ENCODE results near the gene KRTAP6-2.

DNA sequence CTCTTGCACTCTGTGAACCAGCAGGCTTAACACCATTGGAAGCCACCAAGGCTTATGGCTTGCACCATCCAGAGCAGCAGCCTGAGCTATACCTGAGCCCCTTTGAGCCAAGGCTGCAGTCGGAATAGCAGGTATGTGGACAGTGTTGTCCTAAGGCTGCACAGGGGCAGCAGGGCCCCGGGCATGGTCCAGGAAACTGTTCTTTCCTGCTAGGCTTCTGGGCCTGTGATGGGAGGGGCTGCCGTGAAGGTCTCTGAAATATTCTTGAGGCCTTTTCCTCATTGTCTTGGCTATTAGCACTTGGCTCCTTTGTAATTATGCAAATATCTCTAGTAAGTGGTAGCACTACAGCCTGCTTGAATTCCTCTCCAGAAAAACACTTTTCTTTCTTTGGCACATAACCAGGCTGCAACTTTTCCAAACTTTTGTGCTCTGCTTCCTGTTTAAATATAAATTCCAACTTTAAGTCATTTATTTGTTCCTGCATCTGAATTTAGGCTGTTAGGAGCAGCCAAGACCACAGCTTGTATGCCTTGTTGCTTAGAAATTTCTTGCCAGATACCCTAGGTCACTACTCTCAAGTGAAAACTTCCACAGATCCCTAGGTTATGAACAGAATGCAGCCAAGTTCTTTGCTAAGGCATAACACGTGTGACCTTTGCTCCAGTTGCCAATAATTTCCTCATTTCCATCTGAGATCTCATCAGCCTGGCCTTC lies 26.9 kb upstream of the KRTAP6-2 start:
- no peak for TF ChIP-seq POLR2A (IDR thresholded peaks at IDR 0.05)
- TF ChIP-seq, protein P1, sequence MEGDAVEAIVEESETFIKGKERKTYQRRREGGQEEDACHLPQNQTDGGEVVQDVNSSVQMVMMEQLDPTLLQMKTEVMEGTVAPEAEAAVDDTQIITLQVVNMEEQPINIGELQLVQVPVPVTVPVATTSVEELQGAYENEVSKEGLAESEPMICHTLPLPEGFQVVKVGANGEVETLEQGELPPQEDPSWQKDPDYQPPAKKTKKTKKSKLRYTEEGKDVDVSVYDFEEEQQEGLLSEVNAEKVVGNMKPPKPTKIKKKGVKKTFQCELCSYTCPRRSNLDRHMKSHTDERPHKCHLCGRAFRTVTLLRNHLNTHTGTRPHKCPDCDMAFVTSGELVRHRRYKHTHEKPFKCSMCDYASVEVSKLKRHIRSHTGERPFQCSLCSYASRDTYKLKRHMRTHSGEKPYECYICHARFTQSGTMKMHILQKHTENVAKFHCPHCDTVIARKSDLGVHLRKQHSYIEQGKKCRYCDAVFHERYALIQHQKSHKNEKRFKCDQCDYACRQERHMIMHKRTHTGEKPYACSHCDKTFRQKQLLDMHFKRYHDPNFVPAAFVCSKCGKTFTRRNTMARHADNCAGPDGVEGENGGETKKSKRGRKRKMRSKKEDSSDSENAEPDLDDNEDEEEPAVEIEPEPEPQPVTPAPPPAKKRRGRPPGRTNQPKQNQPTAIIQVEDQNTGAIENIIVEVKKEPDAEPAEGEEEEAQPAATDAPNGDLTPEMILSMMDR (IDR thresholded peaks at IDR 0.05): no peak
